HCT116 (cell line): Measurements from ENCODE around the gene TMEM151A. TPM values are rescaled to one million over a fixed set of nuclear protein-coding genes. Genes with fewer than 3 reads are reported as not detected.
"Not testable (repeated sequence)": the region's sequence is repeated elsewhere in the genome, so short reads cannot be mapped to it uniquely, and the experiment has no call there.

Experiments used
- ATAC-seq: fragments of 200-7000 bp; cut with Tn5 transposase; 2 replicates; pipeline ENCODE4 v1.9.1; 2020; ENCODE audit warnings: mild to moderate bottlenecking, moderate library complexity
- BruUV-seq: library from RNA; stranded (reverse); fragments of 400-500 nt; replicated peaks from 2 replicates; lab custom pipeline; 2021; lab: Mats Ljungman, UMichigan
- CTCF ChIA-PET: fragments of 300-600 bp; sonication (Branson Sonifier 250); formaldehyde crosslinking; loops from one replicate; lab custom pipeline; 2021; ENCODE audit warnings: antibody characterized with exemption; lab: Charles Lee
- POLR2A ChIA-PET: fragments of 300-600, 350-600 bp; sonication (Branson Sonifier 250); formaldehyde crosslinking; loops from one replicate; lab custom pipeline; 2021; ENCODE audit warnings: antibody characterized with exemption; lab: Charles Lee
- RAD21 ChIA-PET, 2 experiments: fragments of 300-600 bp; sonication (Branson Sonifier 250); formaldehyde crosslinking; loops; one replicate each; lab custom pipeline; 2023; ENCODE audit warnings: low total read pairs in 2 of 2; ENCODE audit not compliant: uncharacterized antibody in 2 of 2, unreplicated experiment in 2 of 2, low non-redundant PET in 1 of 2; lab: Charles Lee
- DNase-seq: peaks from one replicate; pipeline ENCODE4 v3.0.0-alpha.2; 2010; ENCODE audit warnings: low read depth, low spot score
- H2AFZ ChIP-seq: fragments of 200-600 bp; shearing (Covaris generic), sonication (generic); 2 replicates; pipeline ENCODE4 v1.6.1; 2017; ENCODE audit warnings: low read depth, mixed run types, mixed read lengths, antibody characterized with exemption, low read length; ENCODE audit not compliant: poor library complexity, severe bottlenecking
- H3K27ac ChIP-seq: 2 replicates; pipeline ENCODE4 v1.5.1; 2012; ENCODE audit warnings: low read depth, low read length
- H3K27me3 ChIP-seq: fragments of 200-600 bp; sonication (generic); 2 replicates; pipeline ENCODE4 v1.6.1; 2016; ENCODE audit warnings: mixed run types, low read length, mixed read lengths; ENCODE audit not compliant: insufficient read depth
- H3K36me3 ChIP-seq, 2 experiments: fragments of 200-500 bp in 1 of 2; fragments of 200-600 bp in 1 of 2; sonication (Bioruptor generic) in 1 of 2; sonication (generic) in 1 of 2; 2 replicates each; pipeline versions ENCODE4 v1.5.1 to v1.6.1; 2014 to 2016; ENCODE audit warnings: low read length in 2 of 2, inconsistent platforms in 1 of 2, mixed read lengths in 1 of 2, mixed run types in 1 of 2; ENCODE audit not compliant: insufficient read depth in 2 of 2, control insufficient read depth in 1 of 2
- H3K4me1 ChIP-seq, 2 experiments: fragments of 200-600 bp in 1 of 2; sonication (generic) in 1 of 2; 2 replicates each; pipeline versions ENCODE4 v1.5.1 to v1.6.1; 2012 to 2017; ENCODE audit warnings: low read length in 2 of 2, inconsistent platforms in 1 of 2, mild to moderate bottlenecking in 1 of 2, mixed read lengths in 1 of 2, mixed run types in 1 of 2, moderate library complexity in 1 of 2; ENCODE audit not compliant: insufficient read depth in 2 of 2, control insufficient read depth in 1 of 2
- H3K4me2 ChIP-seq: fragments of 200-600 bp; sonication (generic); 2 replicates; pipeline ENCODE4 v1.6.1; 2017; ENCODE audit warnings: mixed run types, low read length, mixed read lengths
- H3K4me3 ChIP-seq, 2 experiments: fragments of 200-600 bp in 1 of 2; sonication (generic) in 1 of 2; replicated peaks in 1 of 2; 2 replicates each; pipeline ENCODE4 v1.5.1; 2011 to 2016; ENCODE audit warnings: low read length in 2 of 2, control low read depth in 1 of 2, low read depth in 1 of 2, mild to moderate bottlenecking in 1 of 2, mixed read lengths in 1 of 2, mixed run types in 1 of 2
- H3K79me2 ChIP-seq: fragments of 200-600 bp; sonication (generic); 2 replicates; pipeline ENCODE4 v1.6.1; 2017; ENCODE audit warnings: mild to moderate bottlenecking, mixed run types, low read length, moderate library complexity, mixed read lengths; ENCODE audit not compliant: insufficient read depth
- H3K9ac ChIP-seq: fragments of 200-600 bp; sonication (generic); 2 replicates; pipeline ENCODE4 v1.6.1; 2016; ENCODE audit warnings: low read length, mixed read lengths
- H3K9me2 ChIP-seq: fragments of 200-600 bp; sonication (generic), shearing (Covaris generic); 2 replicates; pipeline ENCODE4 v1.6.1; 2017; ENCODE audit warnings: mixed run types, mild to moderate bottlenecking, moderate library complexity; ENCODE audit not compliant: insufficient read depth
- H3K9me3 ChIP-seq, 2 experiments: fragments of 200-500 bp in 1 of 2; fragments of 200-600 bp in 1 of 2; sonication (Bioruptor generic) in 1 of 2; sonication (generic) in 1 of 2; 2 replicates each; pipeline ENCODE4 v1.6.1; 2014 to 2017; ENCODE audit warnings: low read length in 2 of 2, mixed read lengths in 2 of 2, inconsistent platforms in 1 of 2, low read depth in 1 of 2, mild to moderate bottlenecking in 1 of 2, mixed run types in 1 of 2, moderate library complexity in 1 of 2; ENCODE audit not compliant: control insufficient read depth in 1 of 2, insufficient read depth in 1 of 2
- H4K20me1 ChIP-seq: fragments of 200-600 bp; sonication (generic), shearing (Covaris generic); 2 replicates; pipeline ENCODE4 v1.6.1; 2017; ENCODE audit warnings: mixed run types, mild to moderate bottlenecking, moderate library complexity; ENCODE audit not compliant: insufficient read depth
- ATF3 ChIP-seq: IDR thresholded peaks from 2 replicates; pipeline ENCODE4 v1.6.1; 2012
- EGR1 ChIP-seq: IDR thresholded peaks from 2 replicates; pipeline ENCODE4 v1.6.1; 2012; ENCODE audit warnings: low read depth
- ELF1 ChIP-seq: IDR thresholded peaks from 2 replicates; pipeline ENCODE4 v1.6.1; 2012; ENCODE audit warnings: low read depth, borderline replicate concordance
- EZH2phosphoT487 ChIP-seq: fragments of 200-600 bp; IDR thresholded peaks from 2 replicates; pipeline ENCODE4 v1.6.1; 2018; ENCODE audit warnings: antibody characterized with exemption, borderline replicate concordance
- POLR2A ChIP-seq: IDR thresholded peaks from 2 replicates; pipeline ENCODE4 v1.7.0; 2011; ENCODE audit warnings: borderline replicate concordance; ENCODE audit not compliant: insufficient read depth, insufficient read length; ENCODE audit errors: extremely low read depth
- RAD21 ChIP-seq: IDR thresholded peaks from 2 replicates; pipeline ENCODE4 v1.6.1; 2012; ENCODE audit warnings: low read depth, mild to moderate bottlenecking
- REST ChIP-seq: IDR thresholded peaks from 2 replicates; pipeline ENCODE4 v1.6.1; 2012; ENCODE audit warnings: low read depth
- SP1 ChIP-seq: IDR thresholded peaks from 2 replicates; pipeline ENCODE4 v1.6.1; 2012; ENCODE audit warnings: low read depth
- YY1 ChIP-seq: IDR thresholded peaks from 2 replicates; pipeline ENCODE4 v1.6.1; 2011; ENCODE audit warnings: low read length, low read depth, moderate library complexity, mild to moderate bottlenecking; ENCODE audit not compliant: insufficient replicate concordance; ENCODE audit errors: extremely low read depth
- ZNF274 ChIP-seq: fragments of 200-500 bp; sonication (Bioruptor generic); IDR thresholded peaks from 2 replicates; pipeline ENCODE4 v1.6.1; 2014; ENCODE audit warnings: mild to moderate bottlenecking, low read depth, low read length, inconsistent platforms
- intact Hi-C: fragments of 100-400 bp; cut with micrococcal nuclease; formaldehyde crosslinking; loops from 2 replicates; pipeline ENCODE4 v1.10.0; 2022
- total RNA-seq: library from RNA; stranded (reverse); gene quantifications from one replicate; pipeline ENCODE4 v1.2.1, GENCODE V29; 2021; ENCODE audit not compliant: unreplicated experiment
- TF ChIP-seq, protein P1 (sequence below): IDR thresholded peaks from 2 replicates; pipeline ENCODE4 v1.6.1; 2012

Gene TMEM151A
- total RNA-seq, 1 experiment from 2014 or later: 5.9 TPM

DNA sequence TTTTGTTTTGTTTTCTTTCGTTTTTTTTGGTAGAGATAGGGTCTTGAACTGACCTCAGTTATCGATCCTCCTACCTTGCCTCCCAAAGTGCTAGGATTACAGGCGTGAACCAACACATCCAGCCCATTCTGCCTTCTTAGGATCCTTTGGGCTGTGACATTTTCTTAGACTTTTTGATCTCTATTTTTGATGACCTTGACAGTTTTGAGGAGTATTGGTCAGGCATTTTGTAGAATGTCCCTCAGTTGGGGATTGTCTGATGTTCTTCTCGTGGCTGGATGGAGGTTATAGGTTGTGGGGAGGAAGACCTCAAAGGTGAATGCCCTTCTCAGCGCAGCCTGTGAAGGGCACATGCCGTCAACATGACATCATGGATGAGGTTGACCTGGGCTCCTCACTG, 42.8 kb upstream of the TMEM151A start (continued):
- TF ChIP-seq, protein P1, sequence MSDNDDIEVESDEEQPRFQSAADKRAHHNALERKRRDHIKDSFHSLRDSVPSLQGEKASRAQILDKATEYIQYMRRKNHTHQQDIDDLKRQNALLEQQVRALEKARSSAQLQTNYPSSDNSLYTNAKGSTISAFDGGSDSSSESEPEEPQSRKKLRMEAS: no peak
- no peak for TF ChIP-seq POLR2A
- TF ChIP-seq EZH2phosphoT487: no peak
- TF ChIP-seq ZNF274: no peak

DNA sequence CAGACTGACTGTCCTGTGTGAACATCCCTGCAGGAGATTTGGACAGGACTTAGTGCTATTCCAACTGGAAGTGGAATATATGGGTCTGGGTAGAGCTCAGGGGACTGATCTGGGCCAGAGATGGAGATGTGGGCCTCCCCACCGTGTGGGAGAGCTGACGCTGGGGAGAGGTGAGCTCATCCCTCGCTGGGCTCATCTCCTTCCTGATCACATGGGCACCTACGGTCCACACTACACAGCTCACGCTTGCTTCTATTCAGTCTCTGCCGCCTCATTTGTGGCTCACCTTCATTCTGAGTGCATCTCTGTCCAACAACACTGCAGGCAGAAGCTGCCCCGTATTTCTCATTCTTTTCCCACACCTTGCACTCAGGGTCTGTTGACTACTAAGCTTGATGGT, 39.9 kb upstream of the TMEM151A start:
- no peaks in the 10 kb centered on the region for H3K9me2 ChIP-seq
- no peaks in the 10 kb centered on the region for H3K27me3 ChIP-seq
- no peak overlapping the region for H3K4me3 ChIP-seq
- POLR2A ChIA-PET: no interaction called here
- no peaks in the 10 kb centered on the region for H3K9me3 ChIP-seq
- H3K4me2 ChIP-seq: no peak overlapping the region
- TF ChIP-seq, protein P1: no peak
- TF ChIP-seq ELF1: no peak
- TF ChIP-seq EGR1: no peak
- no peak for TF ChIP-seq SP1
- no peak for TF ChIP-seq ATF3
- no peak for TF ChIP-seq YY1
- TF ChIP-seq ZNF274: no peak
- TF ChIP-seq RAD21: no peak
- no peak for TF ChIP-seq REST
- TF ChIP-seq, all 23 proteins: peak for 0
- Histone ChIP-seq H3K4me1 (peaks cover 3 to 4% of the 10 kb centered on the region in 2 experiments; a peak in 3 of 4 replicates), H4K20me1 (no peaks in the 10 kb centered on the region), H2AFZ (no peak overlapping the region), H3K27ac (no peak overlapping the region), H3K36me3 (no peaks in the 10 kb centered on the region), H3K79me2 (no peaks in the 10 kb centered on the region), H3K9ac (no peak overlapping the region)
- ATAC-seq: no peak
- RAD21 ChIA-PET: no interaction called here
- CTCF ChIA-PET: interaction anchor here (1.5 kb wide), 1 partner anchor 29 kb away, joined by 4 read pairs; no protein-coding TSS in a partner anchor
- no TSS peak for BruUV-seq
- intact Hi-C loops: no loop called here
- DNase-seq: no peak

DNA sequence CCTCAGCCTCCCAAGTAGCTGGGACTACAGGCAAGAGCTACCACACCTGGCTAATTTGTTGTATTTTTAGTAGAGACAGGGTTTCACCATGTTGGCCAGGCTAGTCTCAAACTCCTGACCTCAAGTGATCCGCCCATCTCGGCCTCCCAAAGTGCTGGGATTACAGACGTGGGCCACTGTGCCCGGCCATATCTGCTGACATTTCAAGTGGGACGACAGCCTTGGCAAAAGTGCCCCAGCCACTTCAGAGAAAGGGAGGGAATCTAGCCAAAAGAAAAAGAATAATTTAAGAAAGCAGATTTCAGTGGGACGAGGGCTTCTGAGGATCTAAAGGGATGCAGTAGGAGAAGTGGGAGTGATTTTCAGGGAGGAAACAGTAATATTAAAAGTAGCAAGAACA, 38.6 kb upstream of the TMEM151A start:
- intact Hi-C loops, CTCF ChIA-PET, H4K20me1 ChIP-seq, RAD21 ChIA-PET, H3K9ac ChIP-seq, H3K4me1 ChIP-seq, H3K27ac ChIP-seq, ATAC-seq, POLR2A ChIA-PET, H3K36me3 ChIP-seq, H3K9me2 ChIP-seq, H3K4me3 ChIP-seq, H2AFZ ChIP-seq, H3K79me2 ChIP-seq, DNase-seq, H3K27me3 ChIP-seq, H3K9me3 ChIP-seq, H3K4me2 ChIP-seq, BruUV-seq: not testable (repeated sequence)
